Thymus (tissue), 11 donors: ENCODE results near the gene SOD2. TPM values are rescaled to one million over a fixed set of nuclear protein-coding genes. Genes with fewer than 3 reads are reported as not detected.

Experiments
- DNase-seq, 9 donors: peaks; one replicate each; pipeline ENCODE4 v3.0.0-alpha.2; 2013; ENCODE audit warnings: low spot score in 9 of 9, low read depth in 6 of 9, missing footprints in 1 of 9
- H3K27ac ChIP-seq, 2 donors: one replicate each; pipeline ENCODE4 v1.5.1; 2013; ENCODE audit warnings: control low read depth in 1 of 2, low read depth in 1 of 2, low read length in 1 of 2, mild to moderate bottlenecking in 1 of 2, moderate library complexity in 1 of 2
- H3K27me3 ChIP-seq, 2 donors: one replicate each; pipeline ENCODE4 v1.5.1; 2013; ENCODE audit warnings: low read length in 1 of 2; ENCODE audit not compliant: control insufficient read depth in 2 of 2, insufficient read depth in 1 of 2
- H3K36me3 ChIP-seq, 2 donors: one replicate each; pipeline ENCODE4 v1.5.1; 2013; ENCODE audit warnings: low read length in 1 of 2, mild to moderate bottlenecking in 1 of 2, moderate library complexity in 1 of 2; ENCODE audit not compliant: control insufficient read depth in 2 of 2, insufficient read depth in 2 of 2
- H3K4me1 ChIP-seq, 2 donors: one replicate each; pipeline ENCODE4 v1.5.1; 2013; ENCODE audit warnings: low read length in 2 of 2; ENCODE audit not compliant: control insufficient read depth in 2 of 2, insufficient read depth in 2 of 2
- H3K4me3 ChIP-seq, 2 donors: one replicate each; pipeline ENCODE4 v1.5.1; 2013; ENCODE audit warnings: low read length in 2 of 2, control low read depth in 1 of 2, mild to moderate bottlenecking in 1 of 2
- H3K9me3 ChIP-seq, 2 donors: one replicate each; pipeline ENCODE4 v1.5.1; 2013; ENCODE audit warnings: low read length in 1 of 2, mild to moderate bottlenecking in 1 of 2; ENCODE audit not compliant: control insufficient read depth in 2 of 2, insufficient read depth in 1 of 2
- WGBS: extraction: QIAGEN DNeasy Blood & Tissue Kit; methylation state at CpG from one replicate; pipeline ENCODE4 v1.1.7; 2013; 5-methylcytosine and 5-hydroxymethylcytosine counted together
- polyA plus RNA-seq: library from polyadenylated mRNA; stranded (reverse); fragments of 200-250 nt; gene quantifications from one replicate; pipeline ENCODE4 v1.2.3, GENCODE V29; 2013
- total RNA-seq: library from RNA; stranded (reverse); fragments of 120-200 nt; gene quantifications from one replicate; pipeline ENCODE4 v1.2.4, GENCODE V29; 2013
- donor health status: healthy.

The SOD2 gene
- total and polyA plus RNA-seq, 2 donors, result 68.0 to 759 TPM

DNA sequence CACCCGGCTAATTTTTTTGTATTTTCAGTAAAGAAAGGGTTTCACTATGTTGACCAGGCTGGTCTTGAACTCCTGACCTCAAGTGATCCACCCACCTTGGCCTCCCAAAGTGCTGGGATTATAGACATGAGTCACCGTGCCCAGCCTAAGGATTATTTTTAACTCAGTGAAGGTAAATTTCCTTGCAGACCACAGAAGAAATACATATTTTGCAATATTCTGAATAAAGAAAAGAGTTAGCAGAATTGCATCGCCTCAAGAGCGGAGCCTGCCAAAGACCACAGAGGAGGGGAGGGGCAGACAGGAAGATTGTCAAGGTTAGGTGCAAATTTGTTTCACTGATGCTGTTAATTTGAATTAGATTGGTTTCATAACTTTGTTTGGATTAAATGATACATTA, 47.4 kb downstream of the SOD2 start:
- 91% methylated on average over 4 of the region's 4 CpGs for WGBS

More for the DNA sequence above, 47.4 kb downstream of the SOD2 start:
- Histone ChIP-seq H3K27me3 (no peaks in the 10 kb centered on the region), H3K9me3 (no peaks in the 10 kb centered on the region), H3K27ac (no peak overlapping the region), H3K36me3 (no peaks in the 10 kb centered on the region), H3K4me1 (no peaks in the 10 kb centered on the region), H3K4me3 (no peak overlapping the region)
- DNase-seq, result no peak

Other genes with a start within 250 kb of the SOD2 start
- gene WTAP, start 34.3 kb upstream of the SOD2 start, total RNA-seq, result 119 TPM
- gene WTAP, start 34.3 kb upstream of the SOD2 start, polyA plus RNA-seq, result 141 TPM
- gene ACAT2, start 68.8 kb upstream of the SOD2 start, total RNA-seq, result 43.0 TPM
- gene ACAT2, start 68.8 kb upstream of the SOD2 start, polyA plus RNA-seq, result 18.7 TPM
- gene TCP1, start 96.4 kb upstream of the SOD2 start, total RNA-seq, result 168 TPM
- gene TCP1, start 96.4 kb upstream of the SOD2 start, polyA plus RNA-seq, result 141 TPM
- gene MRPL18, start 97.2 kb upstream of the SOD2 start, total RNA-seq, result 62.8 TPM
- 85.9 TPM for gene MRPL18, start 97.2 kb upstream of the SOD2 start, polyA plus RNA-seq
- gene PNLDC1, start 107.0 kb upstream of the SOD2 start, total RNA-seq, result 0.28 TPM
- 0.39 TPM for gene PNLDC1, start 107.0 kb upstream of the SOD2 start, polyA plus RNA-seq
- under 0.01 TPM for gene MAS1, start 197.7 kb upstream of the SOD2 start, total RNA-seq
- 0.02 TPM for gene MAS1, start 197.7 kb upstream of the SOD2 start, polyA plus RNA-seq